ENCODE measurements around the gene CCDC171.

The CCDC171 gene

DNA sequence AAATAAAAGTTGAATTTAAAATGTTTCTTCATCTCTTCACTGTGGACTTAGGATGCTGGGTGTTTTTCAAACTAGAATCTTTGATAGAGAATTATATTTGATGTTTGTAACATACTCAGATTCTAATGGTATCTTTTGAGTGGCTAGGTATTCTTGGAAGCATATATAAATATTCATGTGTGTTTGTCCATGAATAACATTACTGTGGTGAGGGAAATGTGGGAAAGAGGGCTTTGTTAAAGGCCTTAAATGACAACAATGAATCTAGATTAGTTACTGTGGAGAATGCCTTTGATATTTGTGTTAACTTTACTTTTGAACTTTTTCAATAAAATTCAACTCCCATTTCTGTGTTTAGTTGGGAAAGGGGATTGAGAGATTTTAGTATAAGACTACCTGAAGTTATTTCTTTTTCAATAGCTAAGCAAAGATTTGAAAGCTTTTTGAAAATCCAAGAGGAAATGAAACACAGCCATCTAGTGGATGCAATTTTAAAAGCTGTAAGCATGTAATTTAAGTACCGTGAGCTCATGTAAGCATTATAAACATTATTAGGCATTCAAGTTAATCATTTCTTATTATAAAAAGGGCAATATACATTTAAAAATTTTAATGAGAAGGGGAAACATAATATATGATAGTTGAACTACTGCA is 69.6 kb downstream of the CCDC171 start:
- DNase-seq (ENCODE audit: low spot score), result no peak
- in situ Hi-C loops (cut with MboI; ENCODE audit: low pct_unique_long_range_greater_than_20kb, low sequenced_read_pairs, unreplicated experiment), result loop anchor here (25.0 kb wide), 1 partner anchor 335 kb away; no protein-coding TSS in a partner anchor
- TF ChIP-seq, protein P1, sequence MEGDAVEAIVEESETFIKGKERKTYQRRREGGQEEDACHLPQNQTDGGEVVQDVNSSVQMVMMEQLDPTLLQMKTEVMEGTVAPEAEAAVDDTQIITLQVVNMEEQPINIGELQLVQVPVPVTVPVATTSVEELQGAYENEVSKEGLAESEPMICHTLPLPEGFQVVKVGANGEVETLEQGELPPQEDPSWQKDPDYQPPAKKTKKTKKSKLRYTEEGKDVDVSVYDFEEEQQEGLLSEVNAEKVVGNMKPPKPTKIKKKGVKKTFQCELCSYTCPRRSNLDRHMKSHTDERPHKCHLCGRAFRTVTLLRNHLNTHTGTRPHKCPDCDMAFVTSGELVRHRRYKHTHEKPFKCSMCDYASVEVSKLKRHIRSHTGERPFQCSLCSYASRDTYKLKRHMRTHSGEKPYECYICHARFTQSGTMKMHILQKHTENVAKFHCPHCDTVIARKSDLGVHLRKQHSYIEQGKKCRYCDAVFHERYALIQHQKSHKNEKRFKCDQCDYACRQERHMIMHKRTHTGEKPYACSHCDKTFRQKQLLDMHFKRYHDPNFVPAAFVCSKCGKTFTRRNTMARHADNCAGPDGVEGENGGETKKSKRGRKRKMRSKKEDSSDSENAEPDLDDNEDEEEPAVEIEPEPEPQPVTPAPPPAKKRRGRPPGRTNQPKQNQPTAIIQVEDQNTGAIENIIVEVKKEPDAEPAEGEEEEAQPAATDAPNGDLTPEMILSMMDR (IDR thresholded peaks at IDR 0.05; ENCODE audit: extremely low read depth, insufficient read depth, missing control alignments), result peak; percentile 32

DNA sequence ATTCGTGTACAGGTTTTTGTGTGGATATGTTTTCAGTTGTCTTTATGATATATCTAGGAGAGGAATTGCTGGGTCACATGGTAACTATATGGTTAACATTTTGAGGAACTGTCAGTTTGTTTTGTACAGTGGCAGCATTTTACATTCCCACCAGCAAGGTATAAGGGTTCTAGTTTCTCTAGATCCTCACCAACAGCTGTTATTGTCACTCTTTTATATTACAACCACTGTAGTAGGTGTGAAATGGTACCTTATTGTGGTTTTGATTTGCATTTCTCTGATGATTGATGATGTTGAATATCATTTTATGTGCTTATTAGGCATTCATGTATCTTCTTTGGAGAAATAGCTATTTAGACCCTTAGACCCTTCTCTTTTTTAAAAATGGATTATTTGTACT is 82.9 kb downstream of the CCDC171 start:
- DNase-seq (ENCODE audit: low spot score), result no peak
- in situ Hi-C loops (cut with MboI; ENCODE audit: low pct_unique_long_range_greater_than_20kb, low sequenced_read_pairs, unreplicated experiment), result no loop called here
- TF ChIP-seq, protein P1 (IDR thresholded peaks at IDR 0.05; ENCODE audit: extremely low read depth, insufficient read depth, missing control alignments), result no peak

DNA sequence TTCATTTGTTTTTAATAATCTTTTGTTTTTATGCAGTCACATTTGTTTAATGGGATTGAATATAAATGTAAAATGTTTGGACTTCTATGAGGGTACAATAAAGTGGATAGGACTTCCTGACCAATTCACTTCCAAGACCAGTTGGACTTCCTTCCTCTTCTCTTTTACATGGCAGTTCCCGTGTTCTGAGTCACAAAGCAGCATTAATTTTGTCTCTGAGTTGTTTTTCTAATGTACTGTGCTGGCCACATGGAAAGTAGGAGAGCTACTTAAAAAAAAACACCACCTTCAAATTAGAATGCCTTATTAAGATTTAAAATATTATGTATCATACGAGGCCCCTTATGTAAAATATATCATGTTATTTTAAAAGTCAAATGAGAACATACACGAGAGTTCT is 87.3 kb downstream of the CCDC171 start:
- DNase-seq (ENCODE audit: low spot score), result no peak
- TF ChIP-seq, protein P1 (IDR thresholded peaks at IDR 0.05; ENCODE audit: extremely low read depth, insufficient read depth, missing control alignments), result no peak
- in situ Hi-C loops (cut with MboI; ENCODE audit: low pct_unique_long_range_greater_than_20kb, low sequenced_read_pairs, unreplicated experiment), result no loop called here

DNA sequence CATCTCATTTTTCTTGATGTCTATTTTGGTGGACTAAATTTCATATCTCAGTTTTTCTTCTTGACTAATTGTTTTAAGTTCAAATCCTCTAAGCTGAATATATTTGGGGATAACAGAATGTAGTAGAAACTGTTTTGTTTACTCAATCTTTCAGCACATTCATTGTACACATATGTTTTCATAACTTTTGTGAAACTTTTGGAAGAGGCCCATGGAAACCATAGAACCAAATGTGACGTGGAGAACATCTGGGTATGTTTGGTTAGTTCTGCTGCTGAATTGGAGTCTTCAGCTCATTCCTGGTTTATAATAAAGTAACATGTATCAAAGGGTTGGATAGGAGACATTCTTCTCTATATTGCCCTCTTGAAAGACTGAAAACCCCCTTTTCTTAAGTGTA is 88.4 kb downstream of the CCDC171 start:
- TF ChIP-seq, protein P1 (IDR thresholded peaks at IDR 0.05; ENCODE audit: extremely low read depth, insufficient read depth, missing control alignments), result no peak
- in situ Hi-C loops (cut with MboI; ENCODE audit: low pct_unique_long_range_greater_than_20kb, low sequenced_read_pairs, unreplicated experiment), result no loop called here
- no peak for DNase-seq (ENCODE audit: low spot score)

DNA sequence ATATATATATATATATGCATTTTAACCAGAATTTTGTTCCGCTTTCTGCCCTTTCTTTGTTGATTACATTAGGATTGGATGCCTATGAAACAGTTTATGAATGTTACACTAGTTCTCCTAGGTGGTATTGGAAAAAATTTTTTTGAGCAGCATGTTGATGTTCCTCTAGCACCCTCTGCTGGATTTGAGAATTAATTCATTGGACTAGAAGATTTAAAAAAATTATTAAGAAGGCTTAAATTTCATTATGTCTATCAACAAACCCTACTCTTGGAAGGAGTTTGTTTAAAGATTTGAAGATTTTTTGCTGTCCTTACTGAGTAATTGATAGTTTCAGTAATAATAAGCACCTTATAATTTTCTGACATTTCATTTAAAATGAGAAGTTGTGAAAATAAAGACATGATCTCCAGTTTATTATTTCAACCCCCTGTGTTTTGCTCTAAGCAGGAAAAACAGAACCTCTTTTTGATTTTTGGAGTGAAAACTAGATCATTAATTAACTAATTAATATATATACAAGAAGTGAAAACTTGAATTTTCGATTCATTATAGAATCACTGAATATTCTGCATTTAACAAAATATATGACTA is 89.6 kb downstream of the CCDC171 start:
- in situ Hi-C loops (cut with MboI; ENCODE audit: low pct_unique_long_range_greater_than_20kb, low sequenced_read_pairs, unreplicated experiment), result no loop called here
- DNase-seq (ENCODE audit: low spot score), result peak; percentile 38
- TF ChIP-seq, protein P1 (IDR thresholded peaks at IDR 0.05; ENCODE audit: extremely low read depth, insufficient read depth, missing control alignments), result peak; percentile 46

DNA sequence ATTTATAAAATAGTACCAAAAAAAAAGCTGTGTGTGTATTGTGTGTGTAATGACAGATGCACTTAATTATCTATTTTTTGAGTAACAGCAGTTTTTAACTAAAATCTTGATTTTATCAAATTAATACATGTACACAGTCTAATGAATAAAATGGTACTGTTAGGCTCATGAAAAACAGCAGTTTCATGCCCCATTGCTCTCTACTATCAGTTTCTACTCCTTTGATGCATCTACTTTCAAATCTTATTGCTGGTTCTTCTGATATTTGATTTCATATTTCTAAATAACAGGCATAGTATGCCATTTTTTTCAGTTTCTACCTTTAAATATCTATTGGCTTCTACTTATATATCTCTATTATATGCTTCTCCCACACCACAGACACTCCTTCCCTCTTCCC is 117.4 kb downstream of the CCDC171 start:
- in situ Hi-C loops (cut with MboI; ENCODE audit: low pct_unique_long_range_greater_than_20kb, low sequenced_read_pairs, unreplicated experiment), result no loop called here
- TF ChIP-seq, protein P1 (IDR thresholded peaks at IDR 0.05; ENCODE audit: extremely low read depth, insufficient read depth, missing control alignments), result no peak

More for the DNA sequence above, 117.4 kb downstream of the CCDC171 start:
- no peak for DNase-seq (ENCODE audit: low spot score)

All from GM13977 (cell line).